ENCODE results near the gene MAFB.

The MAFB gene

DNA sequence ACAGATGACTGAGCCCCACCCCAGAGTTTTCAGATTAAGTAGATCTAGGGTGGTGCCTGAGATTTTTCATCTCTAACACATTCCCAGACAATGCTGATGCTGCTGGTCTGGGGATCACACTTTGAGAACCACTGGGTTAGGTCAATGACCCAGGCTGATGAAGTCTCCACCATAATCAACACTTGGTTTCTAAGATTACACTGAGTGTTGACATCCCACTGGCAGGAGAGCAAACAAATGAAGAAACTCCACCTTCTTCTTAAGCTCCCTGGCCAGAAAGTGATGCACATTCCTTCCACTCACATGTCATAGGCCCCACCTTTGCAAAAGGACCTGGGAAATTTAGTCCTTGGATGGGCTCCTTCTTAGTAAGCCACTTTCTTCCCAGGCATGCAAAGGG is 53.1 kb downstream of the MAFB start:
- Histone ChIP-seq H3K36me3 (no peaks in the 10 kb centered on the region), H3K27ac (no peak overlapping the region), H3K27me3 (peaks cover 21% of the 10 kb centered on the region), H3K4me1 (ENCODE audit: control insufficient read depth in 1 of 2, insufficient read depth in 1 of 2, low read depth in 1 of 2, low read length in 1 of 2) (peaks cover 0 to 2% of the 10 kb centered on the region in 2 experiments), H3K4me3 (ENCODE audit: low read depth in 1 of 2, low read length in 1 of 2) (no peak overlapping the region), H3K9me3 (no peaks in the 10 kb centered on the region)
- TF ChIP-seq, protein P1, sequence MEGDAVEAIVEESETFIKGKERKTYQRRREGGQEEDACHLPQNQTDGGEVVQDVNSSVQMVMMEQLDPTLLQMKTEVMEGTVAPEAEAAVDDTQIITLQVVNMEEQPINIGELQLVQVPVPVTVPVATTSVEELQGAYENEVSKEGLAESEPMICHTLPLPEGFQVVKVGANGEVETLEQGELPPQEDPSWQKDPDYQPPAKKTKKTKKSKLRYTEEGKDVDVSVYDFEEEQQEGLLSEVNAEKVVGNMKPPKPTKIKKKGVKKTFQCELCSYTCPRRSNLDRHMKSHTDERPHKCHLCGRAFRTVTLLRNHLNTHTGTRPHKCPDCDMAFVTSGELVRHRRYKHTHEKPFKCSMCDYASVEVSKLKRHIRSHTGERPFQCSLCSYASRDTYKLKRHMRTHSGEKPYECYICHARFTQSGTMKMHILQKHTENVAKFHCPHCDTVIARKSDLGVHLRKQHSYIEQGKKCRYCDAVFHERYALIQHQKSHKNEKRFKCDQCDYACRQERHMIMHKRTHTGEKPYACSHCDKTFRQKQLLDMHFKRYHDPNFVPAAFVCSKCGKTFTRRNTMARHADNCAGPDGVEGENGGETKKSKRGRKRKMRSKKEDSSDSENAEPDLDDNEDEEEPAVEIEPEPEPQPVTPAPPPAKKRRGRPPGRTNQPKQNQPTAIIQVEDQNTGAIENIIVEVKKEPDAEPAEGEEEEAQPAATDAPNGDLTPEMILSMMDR (IDR thresholded peaks at IDR 0.05): no peak

Measured in neutrophil (primary cell).